HFFc6 (cell line): ENCODE data around the gene NBPF6. TPM values are rescaled to one million over a fixed set of nuclear protein-coding genes. Genes with fewer than 3 reads are reported as not detected.
"Not testable (repeated sequence)": the region's sequence is repeated elsewhere in the genome, so short reads cannot be mapped to it uniquely, and the experiment has no call there.

Experiments used
- DNase-seq: peaks from one replicate; pipeline ENCODE4 v3.0.0-alpha.2; 2018
- H3K27ac Mint-ChIP-seq: 2 replicates; pipeline ENCODE4 v1.8.0; 2020; ENCODE audit warnings: mild to moderate bottlenecking, mixed read lengths
- H3K27me3 Mint-ChIP-seq: 2 replicates; pipeline ENCODE4 v1.8.0; 2021; ENCODE audit warnings: mild to moderate bottlenecking, moderate library complexity, mixed read lengths; ENCODE audit not compliant: insufficient read depth
- H3K36me3 Mint-ChIP-seq: 2 replicates; pipeline ENCODE4 v1.8.0; 2021; ENCODE audit warnings: low read depth, mixed read lengths
- H3K4me1 Mint-ChIP-seq: 2 replicates; pipeline ENCODE4 v1.8.0; 2020; ENCODE audit warnings: low read depth, mixed read lengths
- H3K4me3 Mint-ChIP-seq: 2 replicates; pipeline ENCODE4 v1.8.0; 2020; ENCODE audit warnings: mild to moderate bottlenecking, moderate library complexity, mixed read lengths
- H3K9me3 Mint-ChIP-seq: 2 replicates; pipeline ENCODE4 v1.8.0; 2020; ENCODE audit warnings: mild to moderate bottlenecking, mixed read lengths
- CTCF ChIP-seq: fragments of 200-600 bp; sonication (generic); IDR thresholded peaks from 2 replicates; pipeline ENCODE4 v1.5.0; 2021; ENCODE audit warnings: antibody characterized with exemption, mild to moderate bottlenecking
- total RNA-seq, 6 experiments: library from RNA; stranded (reverse); fragmentation: NEBNext Ultra II Directional; extraction: Animal tissue kit (Norgen Biotek cat#: 25700); gene quantifications; 2 replicates in 1 of 6; 3 replicates in 5 of 6; pipeline ENCODE4 v1.2.3, GENCODE V29; 2021

Gene NBPF6
- total RNA-seq, 6 experiments from 2014 or later: not detected

GRCh38 chr1:108470750-108471149, 20.6 kb downstream of the NBPF6 start:
- H3K4me3 Mint-ChIP-seq, H3K9me3 Mint-ChIP-seq, H3K4me1 Mint-ChIP-seq, DNase-seq, H3K36me3 Mint-ChIP-seq, H3K27ac Mint-ChIP-seq: not testable (repeated sequence)
- H3K27me3 Mint-ChIP-seq: peaks cover 15% of the 10 kb centered on the region

- H3K4me1 Mint-ChIP-seq, H3K36me3 Mint-ChIP-seq: not testable (repeated sequence)
Measured at GRCh38 chr1:108474516-108474915, 24.4 kb downstream of the NBPF6 start.

GRCh38 chr1:108478429-108479015, 28.4 kb downstream of the NBPF6 start:
- no peak overlapping the region for H3K27ac Mint-ChIP-seq
- peaks cover 10% of the 10 kb centered on the region for H3K9me3 Mint-ChIP-seq
- no peak overlapping the region for H3K4me3 Mint-ChIP-seq
- DNase-seq: no peak
- H3K4me1 Mint-ChIP-seq: no peaks in the 10 kb centered on the region
- peaks cover 7% of the 10 kb centered on the region for H3K27me3 Mint-ChIP-seq
- no peak for TF ChIP-seq CTCF
- no peaks in the 10 kb centered on the region for H3K36me3 Mint-ChIP-seq

More at GRCh38 chr1:108474516-108474915, 24.4 kb downstream of the NBPF6 start:
- Mint-ChIP-seq H3K9me3 (peaks cover 10% of the 10 kb centered on the region), H3K27me3 (peaks cover 13% of the 10 kb centered on the region)
- H3K27ac Mint-ChIP-seq, DNase-seq, H3K4me3 Mint-ChIP-seq: not testable (repeated sequence)

- Mint-ChIP-seq H3K36me3 (peaks cover 2% of the 10 kb centered on the region), H3K4me3 (no peak overlapping the region), H3K4me1 (no peaks in the 10 kb centered on the region), H3K9me3 (peaks cover 25% of the 10 kb centered on the region), H3K27ac (no peak overlapping the region), H3K27me3 (no peaks in the 10 kb centered on the region; the same call in none of the 2 replicates)
- TF ChIP-seq CTCF: no peak
- DNase-seq: no peak
Measured at GRCh38 chr1:108482708-108483107, 32.6 kb downstream of the NBPF6 start.

- not testable (repeated sequence) for H3K27ac Mint-ChIP-seq, H3K4me3 Mint-ChIP-seq, H3K27me3 Mint-ChIP-seq
Measured at GRCh38 chr1:108485990-108486389, 35.8 kb downstream of the NBPF6 start.

GRCh38 chr1:108486707-108487106, 36.6 kb downstream of the NBPF6 start:
- not testable (repeated sequence) for H3K36me3 Mint-ChIP-seq, DNase-seq, H3K4me1 Mint-ChIP-seq, H3K27me3 Mint-ChIP-seq, H3K27ac Mint-ChIP-seq, H3K4me3 Mint-ChIP-seq
- H3K9me3 Mint-ChIP-seq: peaks cover 19% of the 10 kb centered on the region

More at GRCh38 chr1:108485990-108486389, 35.8 kb downstream of the NBPF6 start:
- H3K36me3 Mint-ChIP-seq, H3K4me1 Mint-ChIP-seq, DNase-seq: not testable (repeated sequence)
- H3K9me3 Mint-ChIP-seq: peaks cover 19% of the 10 kb centered on the region

GRCh38 chr1:108495008-108495407, 44.9 kb downstream of the NBPF6 start:
- not testable (repeated sequence) for H3K9me3 Mint-ChIP-seq

GRCh38 chr1:108496856-108497255, 46.7 kb downstream of the NBPF6 start:
- not testable (repeated sequence) for H3K27me3 Mint-ChIP-seq, H3K27ac Mint-ChIP-seq, H3K9me3 Mint-ChIP-seq, H3K4me1 Mint-ChIP-seq, DNase-seq, H3K36me3 Mint-ChIP-seq, H3K4me3 Mint-ChIP-seq

More at GRCh38 chr1:108495008-108495407, 44.9 kb downstream of the NBPF6 start:
- H3K36me3 Mint-ChIP-seq, H3K27ac Mint-ChIP-seq, H3K4me1 Mint-ChIP-seq, DNase-seq, H3K4me3 Mint-ChIP-seq, H3K27me3 Mint-ChIP-seq: not testable (repeated sequence)

GRCh38 chr1:108502138-108502537, 52.0 kb downstream of the NBPF6 start:
- H3K4me3 Mint-ChIP-seq: peak overlapping the region; percentile 71
- peak overlapping the region; percentile 85 for H3K27ac Mint-ChIP-seq
- H3K9me3 Mint-ChIP-seq: no peaks in the 10 kb centered on the region
- DNase-seq: no peak
- no peaks in the 10 kb centered on the region for H3K36me3 Mint-ChIP-seq
- peaks cover 22% of the 10 kb centered on the region for H3K4me1 Mint-ChIP-seq
- no peak for TF ChIP-seq CTCF
- peaks cover 2% of the 10 kb centered on the region for H3K27me3 Mint-ChIP-seq
